ENCODE measurements around the gene ALG14.

- TF ChIP-seq CTCF (IDR thresholded peaks at IDR 0.05) (no peak), POLR2A (IDR thresholded peaks at IDR 0.05) (no peak)
These were observed 84.4 kb downstream of the ALG14 start for GRCh38 chr1:94988356-94988755.

Measured in esophagus squamous epithelium (tissue), 4 donors.